GDM1 (cell line): ENCODE data around the gene EIF4E1B.

Source experiments
- DNase-seq: peaks from one replicate; lab custom pipeline; 2025; lab: John Stamatoyannopoulos, UW

Gene EIF4E1B

GRCh38 chr5:176647030-176647842 is 16.8 kb downstream of the EIF4E1B start, which contains the start of gene TSPAN17:
Gene TSPAN17 (plus strand): TSS chr5:176647484. CDS start chr5:176647616, 132 bp downstream.
- DNase-seq = peak; percentile 98

GRCh38 chr5:176647843-176648473 is 17.5 kb downstream of the EIF4E1B start:
- DNase-seq = no peak

DNA sequence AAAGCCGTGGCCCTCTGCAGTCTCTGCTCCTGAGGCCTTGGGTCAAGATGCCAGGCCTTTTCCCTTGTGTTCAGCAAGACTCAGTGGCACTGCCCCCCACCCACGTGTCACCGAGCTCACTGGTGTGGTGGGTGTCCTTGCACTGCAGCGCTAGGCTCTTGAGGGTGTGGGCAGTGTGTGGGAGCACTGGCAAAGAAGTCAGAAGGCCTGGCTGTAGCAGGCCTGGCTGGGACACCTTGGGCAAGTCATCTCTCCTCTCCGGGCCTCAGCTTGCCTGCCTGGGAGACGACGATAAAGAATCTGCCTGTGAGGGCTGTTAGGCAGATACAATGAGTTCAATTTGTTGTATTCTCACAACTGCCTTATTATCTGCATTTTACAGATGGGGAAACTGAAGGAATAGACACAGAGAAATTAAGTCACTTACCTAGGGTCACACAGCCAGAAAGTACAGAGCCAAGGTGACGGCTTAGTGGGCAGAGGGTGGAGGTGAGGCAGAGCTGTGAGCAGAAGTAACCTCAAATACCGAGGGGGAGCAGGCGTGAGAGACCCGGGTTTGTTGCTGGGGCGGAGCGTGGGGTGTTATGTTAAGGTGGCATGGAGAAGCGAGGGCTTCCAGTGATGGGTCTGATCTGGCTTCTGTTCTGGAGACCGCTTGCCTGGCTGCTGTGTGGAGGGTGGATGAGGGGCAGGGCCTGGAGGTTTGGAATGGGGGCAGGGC is 18.2 kb downstream of the EIF4E1B start:
- DNase-seq = no peak

DNA sequence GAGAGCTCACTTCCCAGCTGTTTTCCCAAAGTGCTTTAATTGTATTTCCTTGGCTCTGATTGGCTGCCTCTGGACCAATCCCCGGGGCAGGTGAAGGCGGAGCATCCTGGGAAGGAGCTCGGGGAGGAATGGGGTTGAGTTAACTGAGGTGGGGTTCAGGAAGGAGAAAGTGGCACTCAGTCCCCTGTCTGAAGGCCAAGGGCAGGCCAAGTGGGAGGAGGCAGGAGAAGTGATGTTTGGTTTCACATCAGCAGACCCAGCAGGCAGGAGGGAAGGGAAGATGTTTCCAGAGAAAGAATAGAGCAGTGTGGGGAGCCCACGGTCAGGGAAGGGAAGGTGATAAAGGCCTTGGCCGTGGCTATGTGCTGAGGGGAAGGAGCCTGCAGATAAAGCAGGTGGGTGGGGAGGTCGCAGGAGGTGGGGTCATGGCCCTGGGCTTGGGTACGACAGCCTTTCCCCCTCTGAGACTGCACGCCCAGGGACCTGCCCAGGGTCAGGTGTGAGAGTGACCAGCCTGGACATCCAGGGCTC is 19.9 kb downstream of the EIF4E1B start:
- DNase-seq = no peak

- no peak for DNase-seq
These were observed 21.1 kb downstream of the EIF4E1B start for GRCh38 chr5:176651472-176651980.

- DNase-seq = no peak
These were observed 21.7 kb downstream of the EIF4E1B start for GRCh38 chr5:176652136-176652535.

- no peak for DNase-seq
These were observed 23.2 kb downstream of the EIF4E1B start for GRCh38 chr5:176653401-176654385.

- no peak for DNase-seq
These were observed 24.4 kb downstream of the EIF4E1B start for GRCh38 chr5:176654856-176655255.

GRCh38 chr5:176656467-176656990 is 26.1 kb downstream of the EIF4E1B start:
- no peak for DNase-seq

DNA sequence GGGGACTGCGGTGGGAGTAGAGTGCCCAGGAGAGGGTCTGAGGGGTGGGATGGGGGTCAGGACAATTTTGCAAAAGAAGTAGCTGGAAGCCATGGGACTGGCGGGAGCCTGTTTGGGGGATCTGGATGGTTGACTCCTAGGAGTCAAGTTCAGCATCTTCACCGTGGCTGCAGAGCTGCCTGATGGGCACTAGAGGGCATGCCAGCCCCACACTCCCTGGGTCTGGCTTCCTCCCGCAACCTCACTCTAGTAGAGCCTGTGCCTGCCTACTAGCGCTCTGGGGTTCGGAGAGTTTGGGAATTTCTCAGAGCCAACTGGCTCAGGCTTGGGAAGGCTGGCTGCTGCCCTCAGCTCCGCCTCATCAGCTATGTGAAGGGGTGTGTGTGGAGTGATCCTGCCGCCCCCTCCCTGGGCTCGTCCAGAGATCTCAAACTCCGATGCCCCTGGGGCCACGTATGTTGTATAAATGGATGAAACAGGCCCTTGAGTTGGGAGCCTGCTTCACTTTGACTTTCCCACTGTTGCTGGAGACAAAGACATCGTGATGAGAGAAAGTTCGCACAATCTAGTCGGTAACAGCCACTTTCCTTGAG is 27.6 kb downstream of the EIF4E1B start:
- DNase-seq = peak; percentile 30

DNA sequence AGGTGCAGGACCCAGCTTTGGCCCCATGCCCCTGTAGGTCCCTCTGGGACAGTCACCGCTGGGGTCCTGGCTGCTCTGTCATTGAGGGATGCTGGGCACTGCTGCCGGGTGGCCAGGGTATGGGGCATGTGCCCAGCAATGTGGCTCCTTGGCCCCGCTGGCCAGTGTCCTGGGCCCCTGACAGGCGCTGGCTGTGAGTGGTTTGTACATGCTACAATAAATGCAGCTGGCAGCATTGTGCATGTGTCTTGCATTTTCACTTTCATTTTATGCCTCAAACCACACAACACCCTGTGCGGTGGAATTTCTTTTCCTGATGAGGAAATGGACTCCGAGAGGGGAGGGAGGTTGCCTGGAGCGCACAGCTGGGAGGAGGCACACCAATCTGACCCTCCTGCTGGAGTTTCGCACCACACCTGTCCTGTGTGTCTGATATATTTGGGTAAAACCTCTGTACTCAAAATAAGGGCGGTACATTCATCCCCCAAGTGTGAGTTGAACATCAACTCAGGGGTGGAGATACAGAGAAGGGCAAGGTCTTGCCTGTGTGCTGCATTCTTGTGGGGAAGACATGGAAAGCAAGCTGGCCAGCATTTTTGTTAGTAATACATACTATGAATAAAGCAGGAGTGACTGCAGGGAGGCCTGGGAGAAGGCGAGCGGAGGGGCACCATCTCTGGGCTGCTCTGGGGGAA is 28.5 kb downstream of the EIF4E1B start:
- DNase-seq = peak; percentile 15

DNA sequence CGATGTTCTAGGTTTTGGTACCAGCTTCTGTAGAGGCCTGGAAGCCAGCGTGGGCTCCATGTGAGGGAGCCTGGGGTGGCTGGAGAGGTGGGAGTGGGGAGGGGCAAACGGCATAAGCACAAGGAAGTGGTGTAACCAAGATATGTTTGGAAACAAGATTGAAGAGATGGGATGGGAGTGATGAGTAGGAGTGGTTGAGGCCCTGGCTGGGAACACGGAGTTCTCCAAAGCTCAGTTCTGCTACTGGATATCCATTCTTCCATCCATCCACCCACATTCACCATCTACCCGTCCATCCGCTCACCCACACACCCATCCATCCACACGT is 29.0 kb downstream of the EIF4E1B start:
- DNase-seq = no peak

DNA sequence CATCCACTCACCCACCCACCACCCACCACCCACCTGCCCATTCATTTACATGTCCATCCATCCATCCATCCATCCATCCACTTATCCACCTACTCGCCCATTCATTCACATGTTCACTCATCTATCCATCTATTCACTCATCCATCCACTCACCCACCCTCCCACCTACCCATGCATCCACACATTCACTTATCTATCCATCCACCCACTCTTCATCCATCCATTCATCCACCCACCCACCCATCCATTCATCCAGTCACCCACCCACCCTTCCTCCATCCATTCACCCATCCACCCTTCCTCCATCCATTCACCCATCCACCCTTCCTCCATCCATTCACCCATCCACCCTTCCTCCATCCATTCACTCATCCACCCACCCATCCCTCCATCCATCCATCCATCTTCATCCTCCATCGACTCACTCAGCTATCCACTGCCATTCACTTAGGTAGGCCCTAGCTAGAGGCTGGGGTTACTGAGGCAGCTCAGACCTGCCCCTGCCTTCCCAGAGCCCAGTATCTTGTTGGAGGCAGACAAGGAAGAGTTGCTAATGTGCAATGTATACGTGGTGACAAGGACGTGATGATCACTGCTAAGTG is 29.5 kb downstream of the EIF4E1B start:
- DNase-seq = no peak

DNA sequence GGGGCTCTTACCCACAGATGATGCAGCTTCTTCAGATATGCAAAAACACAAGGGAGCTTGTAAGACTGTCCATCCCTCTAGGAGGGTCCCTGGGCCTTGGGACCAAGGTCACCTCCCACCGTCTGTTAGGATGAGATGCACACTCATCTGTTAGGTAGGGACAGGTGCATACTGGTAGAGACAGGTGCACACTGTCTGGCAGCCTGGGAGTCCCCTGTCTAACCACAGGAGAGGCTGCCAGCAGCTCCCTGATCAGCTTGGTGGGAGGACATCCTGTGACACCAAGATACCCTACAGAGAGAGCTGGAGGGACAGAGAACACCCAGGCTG is 30.0 kb downstream of the EIF4E1B start:
- no peak for DNase-seq

- DNase-seq = peak; percentile 58
These were observed 30.6 kb downstream of the EIF4E1B start for GRCh38 chr5:176660860-176661641.

DNA sequence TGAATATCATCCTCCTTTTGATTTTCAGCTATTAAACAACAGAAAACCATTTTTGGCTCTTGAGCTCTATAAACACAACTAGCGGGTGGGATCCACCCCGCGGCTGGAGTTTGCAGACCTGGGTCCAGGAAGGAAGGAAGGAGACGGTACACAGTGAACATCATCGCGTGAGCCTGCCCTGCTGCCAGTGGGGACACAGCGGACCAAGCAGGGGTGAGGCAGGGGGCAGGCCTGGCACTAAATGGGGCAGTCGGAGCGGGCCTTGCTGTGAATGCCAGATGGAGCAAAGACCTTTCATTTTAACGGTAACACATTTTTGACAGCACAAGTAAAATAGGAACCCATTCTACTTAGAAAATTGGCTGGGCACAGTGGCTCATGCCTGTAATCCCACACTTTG is 31.2 kb downstream of the EIF4E1B start:
- DNase-seq = no peak

DNA sequence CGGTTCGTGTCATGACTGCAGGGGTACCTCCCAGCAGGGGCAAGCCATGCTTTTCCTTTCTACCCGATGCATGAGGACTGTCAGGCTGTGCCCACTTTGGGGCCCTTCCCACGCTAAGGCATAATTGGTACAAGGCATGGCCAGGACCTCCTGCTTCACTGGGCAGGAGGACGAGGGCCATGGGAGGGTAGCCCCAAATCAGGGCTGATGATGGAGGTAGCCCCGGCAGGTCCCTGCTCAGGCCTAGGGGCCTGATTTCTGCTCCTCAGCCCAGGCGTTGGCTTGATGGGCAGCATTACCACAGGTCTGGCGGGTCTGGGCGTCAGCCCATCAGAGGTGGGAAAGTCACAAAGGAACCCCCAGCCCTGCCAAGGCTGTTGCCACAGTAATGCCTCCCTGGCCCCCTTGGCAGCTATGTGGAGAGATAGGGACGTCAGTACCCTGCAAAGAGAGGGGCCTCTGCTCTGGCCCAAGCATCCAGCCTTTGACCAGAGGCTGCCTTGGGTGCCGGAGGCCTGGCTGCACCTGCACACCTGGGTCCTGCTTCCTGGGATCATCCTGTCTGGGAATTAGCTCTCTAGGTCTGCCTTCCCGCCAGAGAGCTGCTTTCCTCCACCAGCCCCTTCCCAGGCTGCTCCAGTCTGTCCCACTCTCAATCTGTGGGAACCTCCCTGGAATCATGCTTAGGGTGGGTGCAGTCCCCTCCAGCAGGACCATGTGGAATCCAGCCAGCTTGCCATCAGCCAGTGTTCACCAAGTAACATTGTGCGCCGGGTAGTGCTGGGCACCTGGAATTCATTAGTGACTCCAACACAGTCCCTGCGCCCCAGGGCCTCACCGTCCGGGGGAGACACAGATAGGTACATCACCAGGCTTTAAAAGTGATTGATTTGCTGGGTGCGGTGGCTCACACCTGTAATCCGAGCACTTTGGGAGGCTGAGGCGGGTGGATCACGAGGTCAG is 32.2 kb downstream of the EIF4E1B start:
- DNase-seq = no peak

DNA sequence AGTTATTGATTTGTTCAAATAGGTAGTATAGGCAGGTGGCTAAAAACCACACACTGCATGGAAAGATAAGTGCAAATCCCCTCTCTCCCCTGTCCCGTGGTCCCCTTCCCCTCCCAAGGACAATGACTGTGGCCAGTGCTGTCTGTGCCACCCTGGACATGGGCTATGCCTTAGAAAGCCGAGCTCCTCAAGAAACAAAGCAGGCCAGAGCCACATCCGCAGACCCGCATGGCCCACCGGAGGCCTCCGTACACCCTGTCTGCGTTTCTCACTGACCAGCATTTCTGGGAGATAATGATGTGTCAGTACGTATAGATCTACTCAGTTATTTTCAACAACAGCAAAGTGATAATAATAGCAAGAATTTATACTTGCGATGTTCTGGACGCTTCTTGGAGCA is 33.1 kb downstream of the EIF4E1B start:
- DNase-seq = no peak
